Ovary (tissue), 9 donors: ENCODE measurements around the gene BCAS1. TPM values are rescaled to one million over a fixed set of nuclear protein-coding genes. Genes with fewer than 3 reads are reported as not detected.

Experiments
- DNase-seq, 5 donors: peaks; one replicate each; pipeline ENCODE4 v3.0.0-alpha.2; 2019 to 2020
- H3K27ac ChIP-seq, 2 donors: fragments of 200-600 bp; one replicate each; pipeline versions ENCODE4 v1.5.1 to v1.8.0; 2019 to 2022
- H3K27me3 ChIP-seq: fragments of 200-600 bp; one replicate; pipeline ENCODE4 v1.8.0; 2022
- H3K36me3 ChIP-seq: fragments of 200-600 bp; sonication (generic); one replicate; pipeline ENCODE4 v1.5.1; 2019
- H3K4me1 ChIP-seq: one replicate; pipeline ENCODE4 v1.8.1; 2013; ENCODE audit warnings: mild to moderate bottlenecking, moderate library complexity; ENCODE audit not compliant: insufficient read depth
- H3K4me3 ChIP-seq: fragments of 200-600 bp; sonication (generic); one replicate; pipeline ENCODE4 v1.5.1; 2017
- H3K9me3 ChIP-seq, 2 donors: fragments of 200-600 bp in 1 of 2; sonication (generic) in 1 of 2; one replicate each; pipeline versions ENCODE4 v1.5.1 to v1.8.1; 2013 to 2019; ENCODE audit warnings: mild to moderate bottlenecking in 1 of 2, moderate library complexity in 1 of 2
- CTCF ChIP-seq, 3 donors: fragments of 450-650 bp in 2 of 3; fragments of 200-600 bp in 1 of 3; IDR thresholded peaks; one replicate each; pipeline versions ENCODE4 v1.5.1 to v1.8.0; 2016 to 2022; ENCODE audit warnings: antibody characterized with exemption in 3 of 3, mild to moderate bottlenecking in 1 of 3
- EP300 ChIP-seq: sonication (generic); formaldehyde crosslinking; IDR thresholded peaks from one replicate; pipeline ENCODE4 v1.6.1; 2017; ENCODE audit warnings: antibody characterized with exemption
- POLR2A ChIP-seq: fragments of 450-650 bp; IDR thresholded peaks from one replicate; pipeline ENCODE4 v1.6.1; 2017; ENCODE audit warnings: antibody characterized with exemption, mild to moderate bottlenecking, moderate library complexity
- WGBS, 3 donors: extraction: QIAGEN DNeasy Blood & Tissue Kit in 1 of 3; methylation state at CpG; one replicate each; pipeline versions ENCODE4 v1.1.5 to v1.1.7; 2013 to 2017; 5-methylcytosine and 5-hydroxymethylcytosine counted together
- intact Hi-C, 4 donors: fragments of 100-400 bp; cut with DNase I; formaldehyde crosslinking; loops; one replicate each; pipeline versions ENCODE4 v1.11.0 to v1.15.1; 2022 to 2023
- polyA plus RNA-seq, 2 donors: library from polyadenylated mRNA; stranded (reverse); fragments of 200-250 nt in 1 of 2; fragments of 350-450 nt in 1 of 2; fragmentation: Illumina TruSeq in 1 of 2; extraction: RNeasy Lipid Tissue Mini Kit (QIAGEN cat#74804) in 1 of 2; gene quantifications; one replicate each; pipeline ENCODE4 v1.2.3, GENCODE V29; 2013 to 2014
- total RNA-seq, 7 donors: library from RNA; depleted of rRNA in 2 of 7; stranded (reverse); fragments of >200 nt in 2 of 7; fragmentation: NEBNext Ultra II Directional in 3 of 7; extraction: Animal tissue kit (Norgen Biotek cat#: 25700) in 3 of 7; gene quantifications; one replicate each; pipeline versions ENCODE4 v1.1.0 to v1.2.4, GENCODE V29; 2016 to 2023
- donor health status: DM: no; HTN: no; CAD: no; lungs with moderate emphysema.
- donor health status: DM: no; HTN: no; CAD: no.
- donor health status: Bipolar disorder and iron deficiency.
- donor health status: DM: yes; HTN: yes; CAD: no.
- donor health status: DM: no; HTN: no; CAD: no.
- donor health status: DM: yes; HTN: yes; CAD: no.

The BCAS1 gene
- total and polyA plus RNA-seq, 9 donors: 0.13 to 0.92 (median 0.51) TPM; not detected in 2

- intact Hi-C loops: no loop called here
- Histone ChIP-seq H3K4me1 (no peaks in the 10 kb centered on the region), H3K27me3 (no peaks in the 10 kb centered on the region), H3K27ac (no peak overlapping the region), H3K9me3 (peaks cover 0 to 4% of the 10 kb centered on the region in 2 donors), H3K4me3 (no peak overlapping the region), H3K36me3 (no peaks in the 10 kb centered on the region)
- no peak for TF ChIP-seq POLR2A
- no peak for TF ChIP-seq EP300
- TF ChIP-seq CTCF (IDR thresholded peaks at IDR 0.05): no peak
- DNase-seq: no peak
- 40 to 50% (median 46%) methylated on average over 4 of the region's 4 CpGs for WGBS, 3 donors
Observed at GRCh38 chr20:54105653-54106052, 35.3 kb upstream of the BCAS1 start.

DNA sequence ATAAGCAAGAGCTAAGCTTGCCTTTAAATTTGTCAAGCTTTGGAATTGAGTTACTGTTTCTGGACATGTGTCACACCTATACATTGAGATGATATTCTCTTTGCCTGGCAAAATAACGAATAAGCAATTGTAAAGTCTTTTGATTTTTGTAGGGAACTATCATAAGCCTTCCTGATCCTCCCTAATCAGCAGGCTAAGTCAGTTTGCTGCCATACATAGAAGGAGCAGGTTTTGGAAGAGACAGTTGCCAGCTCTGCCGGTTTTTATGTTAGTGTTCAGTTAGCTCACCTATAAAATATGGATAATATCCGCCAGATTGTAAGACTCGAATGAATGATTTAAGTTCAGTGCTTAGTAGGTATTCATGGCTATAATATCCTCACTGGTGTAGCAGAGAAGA lies 34.4 kb upstream of the BCAS1 start:
- Histone ChIP-seq H3K4me3 (no peak overlapping the region), H3K27me3 (no peaks in the 10 kb centered on the region), H3K36me3 (no peaks in the 10 kb centered on the region), H3K4me1 (no peaks in the 10 kb centered on the region), H3K27ac (no peak overlapping the region), H3K9me3 (peaks cover 0 to 4% of the 10 kb centered on the region in 2 donors)
- DNase-seq: no peak
- WGBS, 3 donors: 86 to 89% (median 86%) methylated on average over 4 of the region's 4 CpGs
- intact Hi-C loops: no loop called here
- TF ChIP-seq CTCF (IDR thresholded peaks at IDR 0.05): no peak
- TF ChIP-seq EP300: no peak
- TF ChIP-seq POLR2A: no peak

- intact Hi-C loops: no loop called here
- 71 to 77% (median 72%) methylated on average over 6 of the region's 6 CpGs for WGBS, 3 donors
- H3K9me3 ChIP-seq: peaks cover 0 to 4% of the 10 kb centered on the region in 2 donors
- no peaks in the 10 kb centered on the region for H3K27me3 ChIP-seq
- H3K27ac ChIP-seq: no peak overlapping the region
- no peaks in the 10 kb centered on the region for H3K36me3 ChIP-seq
- H3K4me1 ChIP-seq: no peaks in the 10 kb centered on the region
- no peak for DNase-seq
- no peak for TF ChIP-seq EP300
- no peak for TF ChIP-seq CTCF (IDR thresholded peaks at IDR 0.05)
- no peak for TF ChIP-seq POLR2A
- no peak overlapping the region for H3K4me3 ChIP-seq
Observed at GRCh38 chr20:54103762-54104600, 33.6 kb upstream of the BCAS1 start.

GRCh38 chr20:54103067-54103761 lies 32.8 kb upstream of the BCAS1 start:
- intact Hi-C loops: no loop called here
- H3K9me3 ChIP-seq: peaks cover 0 to 4% of the 10 kb centered on the region in 2 donors
- H3K4me1 ChIP-seq: no peaks in the 10 kb centered on the region
- H3K4me3 ChIP-seq: no peak overlapping the region
- H3K27me3 ChIP-seq: no peaks in the 10 kb centered on the region
- H3K36me3 ChIP-seq: no peaks in the 10 kb centered on the region
- TF ChIP-seq CTCF (IDR thresholded peaks at IDR 0.05): no peak
- no peak for TF ChIP-seq POLR2A
- TF ChIP-seq EP300: no peak
- no peak overlapping the region for H3K27ac ChIP-seq
- WGBS, 3 donors: 47 to 52% (median 51%) methylated on average over 11 of the region's 11 CpGs
- DNase-seq: peak in 4 of 5 donors; percentile 29 to 52 (median 32)
